ENCODE data around the gene RARG.
"Not testable (repeated sequence)": the region's sequence is repeated elsewhere in the genome, so short reads cannot be mapped to it uniquely, and the experiment has no call there.

GRCh38 chr12:53202316-53202715, 29.7 kb downstream of the RARG start:
- TF ChIP-seq CTCF, POLR2A (IDR thresholded peaks at IDR 0.05): not testable (repeated sequence)
